Neutrophil (primary cell): ENCODE data around the gene FRK.

Experiments
- H3K27ac ChIP-seq: fragments of 200-600 bp; sonication (generic); 2 replicates; pipeline ENCODE4 v1.5.1; 2016; ENCODE audit warnings: mild to moderate bottlenecking, moderate library complexity
- H3K27me3 ChIP-seq: fragments of 200-600 bp; sonication (generic); 2 replicates; pipeline ENCODE4 v1.6.0; 2016; ENCODE audit warnings: mild to moderate bottlenecking
- H3K36me3 ChIP-seq: fragments of 200-600 bp; sonication (generic); 2 replicates; pipeline ENCODE4 v1.5.1; 2017
- H3K4me1 ChIP-seq, 2 experiments: fragments of 200-600 bp in 1 of 2; sonication (generic) in 1 of 2; 1 replicate in 1 of 2; 2 replicates in 1 of 2; pipeline versions ENCODE4 v1.5.1 to v1.6.1; 2013 to 2016; ENCODE audit warnings: low read depth in 1 of 2, low read length in 1 of 2, mild to moderate bottlenecking in 1 of 2, moderate library complexity in 1 of 2; ENCODE audit not compliant: control insufficient read depth in 1 of 2, insufficient read depth in 1 of 2
- H3K4me3 ChIP-seq, 2 experiments: fragments of 200-600 bp in 1 of 2; sonication (generic) in 1 of 2; 1 replicate in 1 of 2; 2 replicates in 1 of 2; pipeline ENCODE4 v1.5.1; 2013 to 2016; ENCODE audit warnings: low read depth in 1 of 2, low read length in 1 of 2, mild to moderate bottlenecking in 1 of 2, moderate library complexity in 1 of 2
- H3K9me3 ChIP-seq: fragments of 200-600 bp; sonication (generic); 2 replicates; pipeline ENCODE4 v1.5.1; 2016
- TF ChIP-seq, protein P1 (sequence below): fragments of 200-600 bp; sonication (generic); IDR thresholded peaks from 2 replicates; pipeline ENCODE4 v1.5.1; 2016; ENCODE audit warnings: antibody characterized with exemption

The FRK gene, protein sequence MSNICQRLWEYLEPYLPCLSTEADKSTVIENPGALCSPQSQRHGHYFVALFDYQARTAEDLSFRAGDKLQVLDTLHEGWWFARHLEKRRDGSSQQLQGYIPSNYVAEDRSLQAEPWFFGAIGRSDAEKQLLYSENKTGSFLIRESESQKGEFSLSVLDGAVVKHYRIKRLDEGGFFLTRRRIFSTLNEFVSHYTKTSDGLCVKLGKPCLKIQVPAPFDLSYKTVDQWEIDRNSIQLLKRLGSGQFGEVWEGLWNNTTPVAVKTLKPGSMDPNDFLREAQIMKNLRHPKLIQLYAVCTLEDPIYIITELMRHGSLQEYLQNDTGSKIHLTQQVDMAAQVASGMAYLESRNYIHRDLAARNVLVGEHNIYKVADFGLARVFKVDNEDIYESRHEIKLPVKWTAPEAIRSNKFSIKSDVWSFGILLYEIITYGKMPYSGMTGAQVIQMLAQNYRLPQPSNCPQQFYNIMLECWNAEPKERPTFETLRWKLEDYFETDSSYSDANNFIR

DNA sequence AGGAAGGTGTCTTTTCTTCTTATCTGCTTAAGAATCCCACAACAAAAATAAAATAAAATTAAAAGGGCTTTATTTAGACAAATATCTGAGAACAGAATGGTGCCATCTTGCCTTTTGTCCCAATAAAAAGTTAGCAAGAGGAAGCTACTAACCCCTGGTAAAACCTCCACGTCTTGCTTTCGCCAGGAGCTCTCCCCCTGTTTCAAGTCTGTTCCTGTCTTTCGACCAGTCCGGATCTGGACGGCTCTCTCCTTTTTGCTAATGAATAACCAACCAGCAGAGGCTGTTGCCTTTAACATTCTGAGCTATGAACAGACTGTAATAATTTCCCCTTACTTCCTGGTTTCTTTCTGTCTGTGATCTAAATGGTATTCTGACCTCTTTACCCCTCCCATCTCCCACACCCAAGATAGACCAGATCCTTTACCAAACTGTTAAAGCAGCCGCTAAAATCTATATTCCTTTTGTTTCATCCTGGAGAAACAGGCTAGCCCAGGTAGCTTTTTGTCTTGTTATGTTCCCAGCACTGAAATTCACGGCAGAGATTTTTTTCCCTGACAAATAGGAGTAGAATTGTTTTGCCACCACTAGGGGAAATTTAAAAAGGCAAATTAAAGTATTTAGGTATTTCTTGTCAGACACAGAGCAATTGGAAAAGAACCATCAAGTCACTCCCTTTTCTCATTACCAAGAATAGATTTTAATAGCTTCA is at the start of gene FRK:
Gene FRK (minus strand): TSS at position 320 of the 712 bp plus-strand sequence. CDS start 580 bp downstream, outside the sequence.
- no peak within 1 kb of the TSS for H3K27ac ChIP-seq
- TF ChIP-seq, protein P1, sequence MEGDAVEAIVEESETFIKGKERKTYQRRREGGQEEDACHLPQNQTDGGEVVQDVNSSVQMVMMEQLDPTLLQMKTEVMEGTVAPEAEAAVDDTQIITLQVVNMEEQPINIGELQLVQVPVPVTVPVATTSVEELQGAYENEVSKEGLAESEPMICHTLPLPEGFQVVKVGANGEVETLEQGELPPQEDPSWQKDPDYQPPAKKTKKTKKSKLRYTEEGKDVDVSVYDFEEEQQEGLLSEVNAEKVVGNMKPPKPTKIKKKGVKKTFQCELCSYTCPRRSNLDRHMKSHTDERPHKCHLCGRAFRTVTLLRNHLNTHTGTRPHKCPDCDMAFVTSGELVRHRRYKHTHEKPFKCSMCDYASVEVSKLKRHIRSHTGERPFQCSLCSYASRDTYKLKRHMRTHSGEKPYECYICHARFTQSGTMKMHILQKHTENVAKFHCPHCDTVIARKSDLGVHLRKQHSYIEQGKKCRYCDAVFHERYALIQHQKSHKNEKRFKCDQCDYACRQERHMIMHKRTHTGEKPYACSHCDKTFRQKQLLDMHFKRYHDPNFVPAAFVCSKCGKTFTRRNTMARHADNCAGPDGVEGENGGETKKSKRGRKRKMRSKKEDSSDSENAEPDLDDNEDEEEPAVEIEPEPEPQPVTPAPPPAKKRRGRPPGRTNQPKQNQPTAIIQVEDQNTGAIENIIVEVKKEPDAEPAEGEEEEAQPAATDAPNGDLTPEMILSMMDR = no peak
- H3K4me3 ChIP-seq = no peak within 1 kb of the TSS
- H3K36me3 ChIP-seq = no peaks in the 10 kb centered on the region
- no peaks in the 10 kb centered on the region for H3K9me3 ChIP-seq
- H3K27me3 ChIP-seq = no peaks in the 10 kb centered on the region
- no peaks in the 10 kb centered on the region for H3K4me1 ChIP-seq

DNA sequence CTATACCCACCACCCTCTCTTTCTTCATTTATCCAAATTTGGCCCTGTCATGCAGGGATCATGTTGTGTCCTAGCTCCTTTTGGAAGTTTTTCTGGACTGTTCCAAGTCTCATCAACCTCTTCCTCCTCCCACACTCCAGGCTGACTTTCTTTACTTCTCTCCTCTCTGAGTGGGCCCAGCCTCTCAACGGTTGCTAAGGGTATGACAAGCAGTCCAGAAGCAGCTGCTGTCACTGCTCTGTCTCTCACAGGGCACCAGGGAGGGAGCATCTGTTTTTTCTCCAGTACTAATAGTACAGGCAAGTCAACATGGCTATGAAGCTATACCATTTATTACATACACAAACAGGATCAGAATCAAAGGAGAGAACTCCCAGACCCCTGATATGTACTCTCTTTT is 48.1 kb upstream of the FRK start:
- Histone ChIP-seq H3K4me1 (peaks cover 0 to under 1% of the 10 kb centered on the region in 2 experiments), H3K27me3 (no peaks in the 10 kb centered on the region), H3K9me3 (no peaks in the 10 kb centered on the region), H3K27ac (no peak overlapping the region), H3K36me3 (peaks cover 61% of the 10 kb centered on the region), H3K4me3 (no peak overlapping the region)
- TF ChIP-seq, protein P1 = no peak

DNA sequence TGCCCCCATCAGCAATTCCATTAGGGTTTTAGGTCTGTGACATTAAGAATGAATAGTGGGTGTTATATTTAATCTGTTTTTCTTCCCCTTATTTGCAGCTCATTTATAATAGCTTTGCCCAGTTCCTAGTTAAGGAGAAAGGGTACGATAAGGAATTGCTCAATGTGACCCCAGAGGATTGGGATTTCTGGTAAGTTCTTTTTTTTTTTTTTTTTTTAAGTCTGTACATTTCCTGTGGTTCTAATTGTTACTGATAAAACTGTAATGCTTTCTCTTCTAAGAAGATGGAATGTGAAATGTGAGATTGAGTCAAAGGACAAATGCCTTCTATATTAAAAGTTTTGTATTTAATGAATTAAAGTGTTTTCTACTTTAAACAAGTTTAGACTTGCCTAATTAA is 45.5 kb upstream of the FRK start:
- TF ChIP-seq, protein P1 = no peak
- Histone ChIP-seq H3K4me3 (no peak overlapping the region), H3K27ac (no peak overlapping the region), H3K4me1 (peaks cover 24 to 27% of the 10 kb centered on the region in 2 experiments), H3K36me3 (peaks cover 38% of the 10 kb centered on the region), H3K9me3 (no peaks in the 10 kb centered on the region), H3K27me3 (no peaks in the 10 kb centered on the region)

DNA sequence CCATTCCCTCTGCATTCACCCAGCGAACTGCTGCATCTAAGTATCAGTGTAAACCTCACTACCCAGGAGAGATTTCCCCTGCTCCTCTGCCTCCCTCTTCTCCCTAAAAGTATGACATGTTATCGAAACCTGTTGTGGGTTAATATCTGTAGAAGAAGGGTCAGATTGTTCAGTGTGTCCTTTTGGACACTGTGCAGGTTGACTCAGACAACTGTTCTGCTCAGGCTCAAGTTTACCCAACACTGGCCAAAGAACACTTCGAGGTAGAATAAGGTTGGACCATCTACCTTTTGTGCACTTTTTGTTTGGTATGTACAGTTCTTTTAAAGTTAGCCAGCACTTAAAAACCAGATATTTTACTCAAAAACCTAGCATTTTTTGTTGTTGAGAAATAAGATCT is 44.6 kb upstream of the FRK start:
- Histone ChIP-seq H3K27ac (no peak overlapping the region), H3K27me3 (no peaks in the 10 kb centered on the region), H3K36me3 (peaks cover 29% of the 10 kb centered on the region), H3K4me1 (peaks cover 28 to 30% of the 10 kb centered on the region in 2 experiments), H3K4me3 (no peak overlapping the region), H3K9me3 (no peaks in the 10 kb centered on the region)
- TF ChIP-seq, protein P1 = no peak

DNA sequence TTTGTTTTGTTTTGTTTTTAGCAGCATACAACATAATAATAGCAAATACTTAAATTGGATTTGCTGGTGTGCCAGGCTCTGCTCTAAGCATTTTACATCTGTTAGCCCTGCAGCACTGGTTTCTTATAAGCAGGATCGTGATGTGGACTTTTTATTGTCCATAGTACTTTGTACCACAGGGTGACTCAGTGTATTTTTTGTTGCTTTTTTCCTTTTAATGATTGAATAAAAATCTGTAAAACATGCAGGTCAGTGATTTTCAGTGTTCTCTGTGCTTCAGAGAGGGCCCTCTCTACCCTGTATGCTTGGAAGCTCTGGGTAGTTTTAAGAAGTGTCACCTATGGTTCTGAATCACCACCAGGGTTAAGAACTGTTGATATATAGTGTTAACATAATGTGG is 43.9 kb upstream of the FRK start:
- Histone ChIP-seq H3K36me3 (peaks cover 23% of the 10 kb centered on the region), H3K9me3 (no peaks in the 10 kb centered on the region), H3K27me3 (no peaks in the 10 kb centered on the region), H3K4me1 (peaks cover 32% of the 10 kb centered on the region in 2 experiments), H3K27ac (no peak overlapping the region), H3K4me3 (no peak overlapping the region)
- TF ChIP-seq, protein P1 = no peak
